GM23338 (cell line): ENCODE results near the gene TXNDC12. TPM values are rescaled to one million over a fixed set of nuclear protein-coding genes. Genes with fewer than 3 reads are reported as not detected.
A peak's percentile ranks its signal among the peaks of the same experiment; 100 is the strongest.

Experiments used
- ATAC-seq: fragments of 200-7000 bp; cut with Tn5 transposase; 3 replicates; pipeline ENCODE4 v1.9.1; 2020
- DNase-seq: peaks from one replicate; pipeline ENCODE4 v3.0.0-alpha.2; 2015; ENCODE audit warnings: low spot score
- H2AFZ ChIP-seq: fragments of 200-600 bp; sonication (generic); 2 replicates; pipeline ENCODE4 v1.8.0; 2016; ENCODE audit warnings: antibody characterized with exemption, mild to moderate bottlenecking, moderate library complexity
- H3F3A ChIP-seq: fragments of 200-600 bp; sonication (generic); replicated peaks from 2 replicates; pipeline ENCODE4 v1.8.0; 2017; ENCODE audit warnings: antibody characterized with exemption, mixed run types, low read depth
- H3K27ac ChIP-seq: fragments of 200-600 bp; sonication (generic); 2 replicates; pipeline ENCODE4 v1.6.1; 2016; ENCODE audit warnings: low read depth
- H3K27me3 ChIP-seq: fragments of 200-600 bp; sonication (generic); 2 replicates; pipeline ENCODE4 v1.8.0; 2016; ENCODE audit warnings: mild to moderate bottlenecking, mixed run types, moderate library complexity; ENCODE audit not compliant: insufficient read depth
- H3K36me3 ChIP-seq: fragments of 200-600 bp; sonication (generic); 2 replicates; pipeline ENCODE4 v1.8.0; 2016; ENCODE audit warnings: mild to moderate bottlenecking; ENCODE audit not compliant: insufficient read depth
- H3K4me1 ChIP-seq: fragments of 200-600 bp; sonication (generic); 2 replicates; pipeline ENCODE4 v1.8.0; 2016; ENCODE audit warnings: mild to moderate bottlenecking, moderate library complexity; ENCODE audit not compliant: insufficient read depth
- H3K4me2 ChIP-seq: fragments of 200-600 bp; sonication (generic); 2 replicates; pipeline ENCODE4 v1.7.1; 2017; ENCODE audit warnings: mixed run types
- H3K4me3 ChIP-seq: fragments of 200-600 bp; sonication (generic); 2 replicates; pipeline ENCODE4 v1.6.1; 2016; ENCODE audit warnings: mixed run types
- H3K79me2 ChIP-seq: fragments of 200-600 bp; sonication (generic); replicated peaks from 2 replicates; pipeline ENCODE4 v1.8.0; 2017; ENCODE audit warnings: mild to moderate bottlenecking; ENCODE audit not compliant: insufficient read depth
- H3K9me2 ChIP-seq: fragments of 200-600 bp; sonication (generic); 2 replicates; pipeline ENCODE4 v1.8.0; 2017; ENCODE audit not compliant: insufficient read depth
- H4K20me1 ChIP-seq: fragments of 200-600 bp; sonication (generic); replicated peaks from 2 replicates; pipeline ENCODE4 v1.8.0; 2017; ENCODE audit warnings: mild to moderate bottlenecking; ENCODE audit not compliant: insufficient read depth
- H3K27ac Mint-ChIP-seq: 2 replicates; pipeline ENCODE4 v1.8.0; 2020; ENCODE audit warnings: inconsistent platforms, mild to moderate bottlenecking, moderate library complexity, mixed read lengths
- H3K27me3 Mint-ChIP-seq: 3 replicates; pipeline ENCODE4 v1.8.0; 2022; ENCODE audit warnings: low read depth, mild to moderate bottlenecking, moderate library complexity, mixed read lengths, inconsistent platforms; ENCODE audit not compliant: insufficient read depth, poor library complexity
- H3K36me3 Mint-ChIP-seq: 3 replicates; pipeline ENCODE4 v1.8.0; 2021; ENCODE audit warnings: low read depth, mild to moderate bottlenecking, inconsistent platforms, moderate library complexity, mixed read lengths
- H3K4me1 Mint-ChIP-seq: 3 replicates; pipeline ENCODE4 v1.8.0; 2020; ENCODE audit warnings: mild to moderate bottlenecking, inconsistent platforms, mixed read lengths
- H3K4me3 Mint-ChIP-seq: 3 replicates; pipeline ENCODE4 v1.8.0; 2021; ENCODE audit warnings: moderate library complexity, mild to moderate bottlenecking, inconsistent platforms, mixed read lengths
- H3K9me3 Mint-ChIP-seq: 3 replicates; pipeline ENCODE4 v1.8.0; 2020; ENCODE audit warnings: moderate library complexity, mild to moderate bottlenecking, inconsistent platforms, mixed read lengths
- EZH2 ChIP-seq: fragments of 200-600 bp; sonication (generic); IDR thresholded peaks from one replicate; pipeline ENCODE4 v1.8.0; 2017; ENCODE audit warnings: antibody characterized with exemption, mild to moderate bottlenecking, low read depth; ENCODE audit not compliant: unreplicated experiment
- EZH2phosphoT487 ChIP-seq: fragments of 200-600 bp; sonication (generic); IDR thresholded peaks from one replicate; pipeline ENCODE4 v1.8.1; 2018; ENCODE audit warnings: antibody characterized with exemption; ENCODE audit not compliant: unreplicated experiment
- JUNB ChIP-seq: IDR thresholded peaks from one replicate; pipeline ENCODE4 v1.6.1; 2016; ENCODE audit warnings: antibody characterized with exemption; ENCODE audit not compliant: unreplicated experiment
- NANOG ChIP-seq: IDR thresholded peaks from 2 replicates; pipeline ENCODE4 v1.6.1; 2016; ENCODE audit warnings: antibody characterized with exemption, borderline replicate concordance
- STAT1 ChIP-seq: IDR thresholded peaks from one replicate; pipeline ENCODE4 v1.6.1; 2016; ENCODE audit warnings: antibody characterized with exemption; ENCODE audit not compliant: unreplicated experiment
- ZNF114 ChIP-seq: fragments of 250-450 bp; sonication (Bioruptor Pico); IDR thresholded peaks from 2 replicates; pipeline ENCODE4 v1.5.0; 2020; ENCODE audit warnings: mild to moderate bottlenecking, moderate library complexity
- ZNF331 ChIP-seq: fragments of 250-450 bp; sonication (Bioruptor Pico); IDR thresholded peaks from 2 replicates; pipeline ENCODE4 v1.5.0; 2020; ENCODE audit warnings: low read depth, mild to moderate bottlenecking, moderate library complexity
- polyA plus RNA-seq: library from polyadenylated mRNA; unstranded; fragments of >200 nt; fragmentation: Nextera tagmentation; extraction: Ambion mirVana; gene quantifications from 2 replicates; pipeline ENCODE4 v1.2.1, GENCODE V29; 2016
- total RNA-seq: library from RNA; depleted of rRNA; stranded (reverse); fragments of >200 nt; shearing (Covaris generic); gene quantifications from 2 replicates; pipeline ENCODE4 v1.2.3, GENCODE V29; 2014
- TF ChIP-seq, protein P1 (sequence below): IDR thresholded peaks from 2 replicates; pipeline ENCODE4 v1.6.1; 2016; ENCODE audit warnings: antibody characterized with exemption
- TF ChIP-seq, protein P2 (sequence below): IDR thresholded peaks from one replicate; pipeline ENCODE4 v1.6.1; 2018; ENCODE audit warnings: antibody characterized with exemption; ENCODE audit not compliant: unreplicated experiment
- TF ChIP-seq, protein P3 (sequence below), 2 experiments: fragments of 200-600 bp in 1 of 2; sonication (generic) in 1 of 2; conservative IDR thresholded peaks; 2 replicates each; pipeline versions ENCODE4 v1.5.1 to v1.6.1; 2016 to 2017; ENCODE audit warnings: antibody characterized with exemption in 2 of 2, low read depth in 2 of 2, mild to moderate bottlenecking in 2 of 2, moderate library complexity in 1 of 2
- TF ChIP-seq, protein P4 (sequence below): fragments of 250-450 bp; sonication (Bioruptor Pico); IDR thresholded peaks from 2 replicates; pipeline ENCODE4 v1.5.0; 2020; ENCODE audit warnings: mild to moderate bottlenecking, moderate library complexity

Gene TXNDC12
- total and polyA plus RNA-seq, 2 experiments from 2014 or later: 68.9 to 88.2 TPM

DNA sequence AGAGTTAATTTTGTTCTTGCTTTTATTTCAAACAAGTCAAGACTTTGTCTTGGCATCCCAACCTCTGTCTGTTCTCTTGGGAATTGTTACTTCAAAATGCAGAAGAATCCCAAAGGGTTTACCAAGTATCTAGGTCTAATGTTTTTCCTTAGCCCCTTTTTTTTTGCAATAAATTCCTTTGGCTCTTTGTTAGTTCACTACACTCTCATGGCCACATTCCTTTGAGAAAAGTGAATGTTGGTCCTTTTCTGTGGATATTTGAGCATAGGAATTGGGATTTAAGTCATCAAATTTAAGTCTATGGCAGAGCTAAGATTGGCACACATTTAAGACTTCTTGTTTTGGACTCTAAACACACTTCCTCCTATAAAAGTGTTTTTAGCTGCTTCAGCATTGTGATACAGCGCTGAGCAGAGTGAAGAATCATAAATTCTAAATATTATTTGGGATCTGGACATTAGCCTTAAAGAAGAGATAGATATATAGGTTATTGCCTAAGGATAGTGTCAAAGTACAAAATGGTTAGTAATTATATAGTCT lies 3.0 kb upstream of the TXNDC12 start:
- Histone ChIP-seq H4K20me1 (peaks cover 15% of the 10 kb centered on the region; the same call in 1 of the 2 replicates), H3K4me2 (peak overlapping the region; percentile 92), H3K9me2 (no peaks in the 10 kb centered on the region), H2AFZ (no peak overlapping the region), H3K4me1 (peaks cover 20% of the 10 kb centered on the region), H3F3A (no peaks in the 10 kb centered on the region; the same call in 1 of the 2 replicates), H3K79me2 (peaks cover 78% of the 10 kb centered on the region), H3K36me3 (peaks cover 22% of the 10 kb centered on the region), H3K4me3 (peak overlapping the region; percentile 83), H3K27me3 (no peaks in the 10 kb centered on the region), H3K27ac (peak overlapping the region; percentile 95)
- Mint-ChIP-seq H3K27me3 (peaks cover 9% of the 10 kb centered on the region), H3K9me3 (no peaks in the 10 kb centered on the region), H3K36me3 (peaks cover 51% of the 10 kb centered on the region), H3K4me3 (peak overlapping the region; percentile 98), H3K27ac (peak overlapping the region; percentile 98), H3K4me1 (peaks cover 22% of the 10 kb centered on the region)
- no peak for ATAC-seq
- peak; percentile 32 for DNase-seq
- TF ChIP-seq, protein P1, sequence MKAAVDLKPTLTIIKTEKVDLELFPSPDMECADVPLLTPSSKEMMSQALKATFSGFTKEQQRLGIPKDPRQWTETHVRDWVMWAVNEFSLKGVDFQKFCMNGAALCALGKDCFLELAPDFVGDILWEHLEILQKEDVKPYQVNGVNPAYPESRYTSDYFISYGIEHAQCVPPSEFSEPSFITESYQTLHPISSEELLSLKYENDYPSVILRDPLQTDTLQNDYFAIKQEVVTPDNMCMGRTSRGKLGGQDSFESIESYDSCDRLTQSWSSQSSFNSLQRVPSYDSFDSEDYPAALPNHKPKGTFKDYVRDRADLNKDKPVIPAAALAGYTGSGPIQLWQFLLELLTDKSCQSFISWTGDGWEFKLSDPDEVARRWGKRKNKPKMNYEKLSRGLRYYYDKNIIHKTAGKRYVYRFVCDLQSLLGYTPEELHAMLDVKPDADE: no peak
- TF ChIP-seq STAT1 (no peak), JUNB (no peak), EZH2 (no peak), ZNF331 (no peak), NANOG (no peak), EZH2phosphoT487 (no peak), ZNF114 (CRISPR knock-in tag) (no peak)
- TF ChIP-seq, protein P2, sequence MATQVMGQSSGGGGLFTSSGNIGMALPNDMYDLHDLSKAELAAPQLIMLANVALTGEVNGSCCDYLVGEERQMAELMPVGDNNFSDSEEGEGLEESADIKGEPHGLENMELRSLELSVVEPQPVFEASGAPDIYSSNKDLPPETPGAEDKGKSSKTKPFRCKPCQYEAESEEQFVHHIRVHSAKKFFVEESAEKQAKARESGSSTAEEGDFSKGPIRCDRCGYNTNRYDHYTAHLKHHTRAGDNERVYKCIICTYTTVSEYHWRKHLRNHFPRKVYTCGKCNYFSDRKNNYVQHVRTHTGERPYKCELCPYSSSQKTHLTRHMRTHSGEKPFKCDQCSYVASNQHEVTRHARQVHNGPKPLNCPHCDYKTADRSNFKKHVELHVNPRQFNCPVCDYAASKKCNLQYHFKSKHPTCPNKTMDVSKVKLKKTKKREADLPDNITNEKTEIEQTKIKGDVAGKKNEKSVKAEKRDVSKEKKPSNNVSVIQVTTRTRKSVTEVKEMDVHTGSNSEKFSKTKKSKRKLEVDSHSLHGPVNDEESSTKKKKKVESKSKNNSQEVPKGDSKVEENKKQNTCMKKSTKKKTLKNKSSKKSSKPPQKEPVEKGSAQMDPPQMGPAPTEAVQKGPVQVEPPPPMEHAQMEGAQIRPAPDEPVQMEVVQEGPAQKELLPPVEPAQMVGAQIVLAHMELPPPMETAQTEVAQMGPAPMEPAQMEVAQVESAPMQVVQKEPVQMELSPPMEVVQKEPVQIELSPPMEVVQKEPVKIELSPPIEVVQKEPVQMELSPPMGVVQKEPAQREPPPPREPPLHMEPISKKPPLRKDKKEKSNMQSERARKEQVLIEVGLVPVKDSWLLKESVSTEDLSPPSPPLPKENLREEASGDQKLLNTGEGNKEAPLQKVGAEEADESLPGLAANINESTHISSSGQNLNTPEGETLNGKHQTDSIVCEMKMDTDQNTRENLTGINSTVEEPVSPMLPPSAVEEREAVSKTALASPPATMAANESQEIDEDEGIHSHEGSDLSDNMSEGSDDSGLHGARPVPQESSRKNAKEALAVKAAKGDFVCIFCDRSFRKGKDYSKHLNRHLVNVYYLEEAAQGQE: no peak
- TF ChIP-seq, protein P3, sequence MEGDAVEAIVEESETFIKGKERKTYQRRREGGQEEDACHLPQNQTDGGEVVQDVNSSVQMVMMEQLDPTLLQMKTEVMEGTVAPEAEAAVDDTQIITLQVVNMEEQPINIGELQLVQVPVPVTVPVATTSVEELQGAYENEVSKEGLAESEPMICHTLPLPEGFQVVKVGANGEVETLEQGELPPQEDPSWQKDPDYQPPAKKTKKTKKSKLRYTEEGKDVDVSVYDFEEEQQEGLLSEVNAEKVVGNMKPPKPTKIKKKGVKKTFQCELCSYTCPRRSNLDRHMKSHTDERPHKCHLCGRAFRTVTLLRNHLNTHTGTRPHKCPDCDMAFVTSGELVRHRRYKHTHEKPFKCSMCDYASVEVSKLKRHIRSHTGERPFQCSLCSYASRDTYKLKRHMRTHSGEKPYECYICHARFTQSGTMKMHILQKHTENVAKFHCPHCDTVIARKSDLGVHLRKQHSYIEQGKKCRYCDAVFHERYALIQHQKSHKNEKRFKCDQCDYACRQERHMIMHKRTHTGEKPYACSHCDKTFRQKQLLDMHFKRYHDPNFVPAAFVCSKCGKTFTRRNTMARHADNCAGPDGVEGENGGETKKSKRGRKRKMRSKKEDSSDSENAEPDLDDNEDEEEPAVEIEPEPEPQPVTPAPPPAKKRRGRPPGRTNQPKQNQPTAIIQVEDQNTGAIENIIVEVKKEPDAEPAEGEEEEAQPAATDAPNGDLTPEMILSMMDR (conservative IDR thresholded peaks at IDR 0.05; ENCODE audit: low read depth in 2 of 2): no peak
- TF ChIP-seq, protein P4, sequence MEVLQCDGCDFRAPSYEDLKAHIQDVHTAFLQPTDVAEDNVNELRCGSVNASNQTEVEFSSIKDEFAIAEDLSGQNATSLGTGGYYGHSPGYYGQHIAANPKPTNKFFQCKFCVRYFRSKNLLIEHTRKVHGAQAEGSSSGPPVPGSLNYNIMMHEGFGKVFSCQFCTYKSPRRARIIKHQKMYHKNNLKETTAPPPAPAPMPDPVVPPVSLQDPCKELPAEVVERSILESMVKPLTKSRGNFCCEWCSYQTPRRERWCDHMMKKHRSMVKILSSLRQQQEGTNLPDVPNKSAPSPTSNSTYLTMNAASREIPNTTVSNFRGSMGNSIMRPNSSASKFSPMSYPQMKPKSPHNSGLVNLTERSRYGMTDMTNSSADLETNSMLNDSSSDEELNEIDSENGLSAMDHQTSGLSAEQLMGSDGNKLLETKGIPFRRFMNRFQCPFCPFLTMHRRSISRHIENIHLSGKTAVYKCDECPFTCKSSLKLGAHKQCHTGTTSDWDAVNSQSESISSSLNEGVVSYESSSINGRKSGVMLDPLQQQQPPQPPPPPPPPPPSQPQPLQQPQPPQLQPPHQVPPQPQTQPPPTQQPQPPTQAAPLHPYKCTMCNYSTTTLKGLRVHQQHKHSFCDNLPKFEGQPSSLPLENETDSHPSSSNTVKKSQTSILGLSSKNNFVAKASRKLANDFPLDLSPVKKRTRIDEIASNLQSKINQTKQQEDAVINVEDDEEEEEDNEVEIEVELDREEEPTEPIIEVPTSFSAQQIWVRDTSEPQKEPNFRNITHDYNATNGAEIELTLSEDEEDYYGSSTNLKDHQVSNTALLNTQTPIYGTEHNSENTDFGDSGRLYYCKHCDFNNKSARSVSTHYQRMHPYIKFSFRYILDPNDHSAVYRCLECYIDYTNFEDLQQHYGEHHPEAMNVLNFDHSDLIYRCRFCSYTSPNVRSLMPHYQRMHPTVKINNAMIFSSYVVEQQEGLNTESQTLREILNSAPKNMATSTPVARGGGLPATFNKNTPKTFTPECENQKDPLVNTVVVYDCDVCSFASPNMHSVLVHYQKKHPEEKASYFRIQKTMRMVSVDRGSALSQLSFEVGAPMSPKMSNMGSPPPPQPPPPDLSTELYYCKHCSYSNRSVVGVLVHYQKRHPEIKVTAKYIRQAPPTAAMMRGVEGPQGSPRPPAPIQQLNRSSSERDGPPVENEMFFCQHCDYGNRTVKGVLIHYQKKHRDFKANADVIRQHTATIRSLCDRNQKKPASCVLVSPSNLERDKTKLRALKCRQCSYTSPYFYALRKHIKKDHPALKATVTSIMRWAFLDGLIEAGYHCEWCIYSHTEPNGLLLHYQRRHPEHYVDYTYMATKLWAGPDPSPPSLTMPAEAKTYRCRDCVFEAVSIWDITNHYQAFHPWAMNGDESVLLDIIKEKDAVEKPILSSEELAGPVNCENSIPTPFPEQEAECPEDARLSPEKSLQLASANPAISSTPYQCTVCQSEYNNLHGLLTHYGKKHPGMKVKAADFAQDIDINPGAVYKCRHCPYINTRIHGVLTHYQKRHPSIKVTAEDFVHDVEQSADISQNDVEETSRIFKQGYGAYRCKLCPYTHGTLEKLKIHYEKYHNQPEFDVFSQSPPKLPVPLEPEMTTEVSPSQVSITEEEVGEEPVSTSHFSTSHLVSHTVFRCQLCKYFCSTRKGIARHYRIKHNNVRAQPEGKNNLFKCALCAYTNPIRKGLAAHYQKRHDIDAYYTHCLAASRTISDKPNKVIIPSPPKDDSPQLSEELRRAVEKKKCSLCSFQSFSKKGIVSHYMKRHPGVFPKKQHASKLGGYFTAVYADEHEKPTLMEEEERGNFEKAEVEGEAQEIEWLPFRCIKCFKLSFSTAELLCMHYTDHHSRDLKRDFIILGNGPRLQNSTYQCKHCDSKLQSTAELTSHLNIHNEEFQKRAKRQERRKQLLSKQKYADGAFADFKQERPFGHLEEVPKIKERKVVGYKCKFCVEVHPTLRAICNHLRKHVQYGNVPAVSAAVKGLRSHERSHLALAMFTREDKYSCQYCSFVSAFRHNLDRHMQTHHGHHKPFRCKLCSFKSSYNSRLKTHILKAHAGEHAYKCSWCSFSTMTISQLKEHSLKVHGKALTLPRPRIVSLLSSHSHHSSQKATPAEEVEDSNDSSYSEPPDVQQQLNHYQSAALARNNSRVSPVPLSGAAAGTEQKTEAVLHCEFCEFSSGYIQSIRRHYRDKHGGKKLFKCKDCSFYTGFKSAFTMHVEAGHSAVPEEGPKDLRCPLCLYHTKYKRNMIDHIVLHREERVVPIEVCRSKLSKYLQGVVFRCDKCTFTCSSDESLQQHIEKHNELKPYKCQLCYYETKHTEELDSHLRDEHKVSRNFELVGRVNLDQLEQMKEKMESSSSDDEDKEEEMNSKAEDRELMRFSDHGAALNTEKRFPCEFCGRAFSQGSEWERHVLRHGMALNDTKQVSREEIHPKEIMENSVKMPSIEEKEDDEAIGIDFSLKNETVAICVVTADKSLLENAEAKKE: no peak
